Testis (tissue), 2 donors: ENCODE measurements around the gene CDK5RAP1.

Experiments used
- CTCF ChIP-seq, 3 experiments: fragments of 450-650 bp in 2 of 3; fragments of 200-600 bp in 1 of 3; sonication (generic) in 1 of 3; IDR thresholded peaks; one replicate each; pipeline ENCODE4 v1.5.1; 2016 to 2019; ENCODE audit warnings: antibody characterized with exemption in 3 of 3, mild to moderate bottlenecking in 2 of 3, moderate library complexity in 1 of 3
- POLR2A ChIP-seq: fragments of 450-650 bp; IDR thresholded peaks from one replicate; pipeline ENCODE4 v1.6.1; 2017; ENCODE audit warnings: antibody characterized with exemption, mild to moderate bottlenecking, moderate library complexity

- TF ChIP-seq CTCF (IDR thresholded peaks at IDR 0.05) (no peak), POLR2A (no peak)
These were observed 64.9 kb downstream of the CDK5RAP1 start for GRCh38 chr20:33336375-33336774.
